NCI-H1105 treated with DMSO at 0.1 percent for 48 hours (cell line): Measurements from ENCODE around the gene HLCS.
"Not testable (repeated sequence)": the region's sequence is repeated elsewhere in the genome, so short reads cannot be mapped to it uniquely, and the experiment has no call there.

Source experiments
- DNase-seq: peaks from one replicate; lab custom pipeline; 2025; lab: John Stamatoyannopoulos, UW

HLCS gene

DNA sequence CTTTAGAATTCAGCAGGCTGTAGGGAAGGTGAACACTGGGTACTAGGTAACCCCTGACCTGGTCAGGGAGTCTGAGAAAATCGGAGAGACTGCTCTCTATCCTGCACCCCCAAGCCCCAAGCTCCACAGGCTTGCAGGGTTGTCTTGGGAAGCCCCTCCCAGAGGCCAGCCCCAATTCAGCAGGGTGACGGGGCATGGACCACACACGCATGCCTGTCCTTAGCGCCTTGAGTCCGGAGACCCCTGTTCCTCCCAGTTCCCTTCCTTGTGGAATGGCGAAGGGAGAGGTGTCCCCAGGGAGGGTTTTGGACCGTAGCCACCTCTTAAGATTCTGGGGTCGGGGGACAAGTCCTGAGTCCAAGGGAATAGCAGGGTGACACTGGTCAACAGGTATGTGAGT, 116.1 kb downstream of the HLCS start:
- no peak for DNase-seq

- no peak for DNase-seq
Measured at GRCh38 chr21:36849461-36850105, 116.9 kb downstream of the HLCS start.

- DNase-seq, result no peak
Measured at GRCh38 chr21:36848730-36849274, 117.7 kb downstream of the HLCS start.

GRCh38 chr21:36847189-36847588, 119.3 kb downstream of the HLCS start:
- no peak for DNase-seq

DNA sequence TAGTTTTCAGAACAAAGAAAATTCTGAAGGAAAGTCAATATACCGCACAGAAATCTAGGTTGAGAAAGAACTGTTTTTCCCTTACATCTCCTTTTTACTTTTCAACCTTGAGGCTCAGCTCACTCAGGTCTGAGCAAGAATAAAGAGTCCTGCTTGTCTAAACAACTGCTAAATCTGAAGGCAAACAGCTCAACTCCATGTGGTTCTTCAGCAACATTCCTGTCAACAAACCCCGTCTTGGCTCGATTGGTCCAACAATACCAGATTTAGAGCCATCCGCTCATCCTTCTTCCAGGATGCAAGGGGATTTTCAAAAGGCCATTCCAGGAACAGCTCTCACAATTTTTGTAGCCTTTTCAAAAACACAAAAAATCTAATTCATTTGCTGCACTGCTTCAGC, 119.8 kb downstream of the HLCS start:
- no peak for DNase-seq

GRCh38 chr21:36845790-36846189, 120.7 kb downstream of the HLCS start:
- DNase-seq, result no peak

GRCh38 chr21:36845070-36845469, 121.4 kb downstream of the HLCS start:
- DNase-seq, result no peak

GRCh38 chr21:36841866-36842265, 124.6 kb downstream of the HLCS start:
- no peak for DNase-seq

DNA sequence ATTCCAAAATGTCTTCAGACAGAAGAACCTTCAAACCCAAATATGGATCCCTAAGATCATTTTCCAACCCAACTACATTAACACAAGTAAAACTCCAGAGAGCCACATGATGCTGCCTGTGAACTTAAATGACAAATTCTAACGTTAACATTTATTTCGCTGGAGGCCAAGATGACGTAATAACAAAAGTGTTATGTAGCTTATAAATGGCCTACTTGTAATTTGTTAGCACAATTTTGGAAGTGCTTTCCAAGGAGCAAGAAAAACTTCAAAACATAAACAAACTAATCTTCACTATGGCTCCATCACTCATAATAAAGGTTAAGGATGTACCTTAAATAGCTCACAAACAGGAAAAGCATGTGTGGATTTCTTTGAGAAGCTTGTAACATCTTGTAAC, 126.7 kb downstream of the HLCS start:
- no peak for DNase-seq

DNA sequence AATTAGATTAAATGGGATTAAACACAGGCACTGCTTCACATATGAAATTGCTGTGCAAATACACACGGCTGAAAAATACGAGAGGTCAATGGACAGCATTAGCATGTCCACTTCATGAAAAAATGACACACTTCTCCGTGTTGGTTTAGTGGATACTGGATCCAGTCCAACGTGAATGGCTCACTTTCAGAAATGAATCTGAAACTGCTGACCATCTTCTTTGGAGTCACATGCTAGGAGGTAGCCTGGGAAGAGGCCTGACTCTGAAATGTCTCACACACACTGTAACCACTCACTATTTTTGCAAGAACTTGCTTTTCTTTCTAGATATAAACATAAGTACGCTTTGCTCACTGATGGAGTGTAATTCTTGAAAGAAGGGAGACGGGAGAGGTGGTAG, 127.3 kb downstream of the HLCS start:
- DNase-seq, result no peak

DNA sequence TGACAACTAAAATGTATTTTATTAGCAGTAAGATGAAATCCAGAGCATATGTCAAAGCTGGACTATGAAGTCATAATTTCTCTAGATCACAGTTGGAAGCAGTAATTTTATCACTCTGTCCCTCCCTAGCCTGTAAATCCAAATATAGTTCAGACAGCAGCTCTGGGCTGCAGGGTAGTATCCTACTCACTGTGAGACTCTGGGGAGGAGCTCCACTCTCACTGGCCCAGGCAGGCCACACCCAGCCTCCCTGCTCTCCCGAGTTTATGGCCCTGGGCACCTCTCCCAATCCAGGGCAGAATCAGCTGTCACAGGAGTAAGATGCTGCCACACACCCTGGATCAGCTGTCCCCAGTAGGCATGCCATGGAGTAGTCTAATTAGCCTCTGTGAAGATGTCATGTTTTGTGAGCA, 131.1 kb downstream of the HLCS start:
- DNase-seq, result peak; percentile 21

DNA sequence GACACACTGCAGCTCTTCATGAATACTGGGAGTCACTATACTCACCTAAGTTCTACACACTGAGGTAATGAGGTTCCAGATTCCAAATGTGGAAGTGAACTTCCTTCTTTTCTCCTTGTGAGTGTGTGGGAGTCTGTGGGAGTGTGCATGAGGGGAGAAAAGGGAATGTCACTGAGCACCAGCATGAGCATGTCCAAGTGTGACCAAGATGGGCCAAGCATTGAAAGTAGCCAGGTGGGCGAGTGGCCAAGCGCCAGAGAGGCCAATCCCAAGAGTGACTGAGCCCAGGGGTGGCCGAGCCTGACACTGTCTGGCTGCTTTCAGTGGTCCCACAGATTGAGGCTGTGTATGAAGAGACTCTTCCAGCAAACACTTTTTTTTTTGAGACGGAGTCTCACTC, 132.3 kb downstream of the HLCS start:
- no peak for DNase-seq

GRCh38 chr21:36830100-36830499, 136.4 kb downstream of the HLCS start:
- DNase-seq, result no peak

GRCh38 chr21:36828891-36829515, 137.5 kb downstream of the HLCS start:
- no peak for DNase-seq

DNA sequence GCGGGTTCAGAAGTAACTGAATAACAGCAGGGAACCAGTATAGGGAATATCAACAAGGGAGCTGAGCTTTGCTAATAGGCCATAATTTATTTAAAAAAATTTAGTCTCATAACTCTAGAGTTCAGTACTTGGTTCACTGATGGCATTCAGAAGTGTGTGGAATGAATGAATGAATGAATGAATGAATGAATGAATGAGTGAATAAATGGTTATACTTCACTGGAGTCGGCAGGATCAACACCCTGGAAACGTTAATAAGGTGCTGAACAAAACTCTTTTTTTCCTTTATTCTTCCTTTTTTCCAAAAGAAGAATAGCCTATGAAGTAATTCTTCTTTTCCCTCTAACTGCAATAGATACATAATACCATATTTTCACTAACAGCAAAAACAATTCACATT, 138.3 kb downstream of the HLCS start:
- no peak for DNase-seq

DNA sequence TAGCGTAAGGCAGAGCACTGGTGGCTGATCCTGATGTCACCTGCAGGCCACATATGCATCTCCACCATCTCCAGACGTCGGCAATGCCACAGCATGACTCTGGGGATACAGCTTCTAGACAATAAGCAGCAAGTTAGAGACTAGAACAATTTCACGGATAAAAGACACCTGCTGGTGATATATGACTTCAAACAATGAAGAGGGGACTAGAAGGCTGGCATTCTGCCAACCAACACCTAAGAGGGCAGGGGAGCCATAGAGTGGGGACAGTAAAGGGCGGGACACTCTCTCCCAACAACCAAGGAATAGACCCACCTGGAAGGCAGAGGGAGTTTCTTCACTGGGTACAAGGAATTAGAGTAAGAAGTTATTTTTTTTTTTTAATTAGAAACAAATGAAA, 140.8 kb downstream of the HLCS start:
- peak; percentile 74 for DNase-seq

- DNase-seq, result no peak
Measured at GRCh38 chr21:36821032-36821299, 145.5 kb downstream of the HLCS start.

DNA sequence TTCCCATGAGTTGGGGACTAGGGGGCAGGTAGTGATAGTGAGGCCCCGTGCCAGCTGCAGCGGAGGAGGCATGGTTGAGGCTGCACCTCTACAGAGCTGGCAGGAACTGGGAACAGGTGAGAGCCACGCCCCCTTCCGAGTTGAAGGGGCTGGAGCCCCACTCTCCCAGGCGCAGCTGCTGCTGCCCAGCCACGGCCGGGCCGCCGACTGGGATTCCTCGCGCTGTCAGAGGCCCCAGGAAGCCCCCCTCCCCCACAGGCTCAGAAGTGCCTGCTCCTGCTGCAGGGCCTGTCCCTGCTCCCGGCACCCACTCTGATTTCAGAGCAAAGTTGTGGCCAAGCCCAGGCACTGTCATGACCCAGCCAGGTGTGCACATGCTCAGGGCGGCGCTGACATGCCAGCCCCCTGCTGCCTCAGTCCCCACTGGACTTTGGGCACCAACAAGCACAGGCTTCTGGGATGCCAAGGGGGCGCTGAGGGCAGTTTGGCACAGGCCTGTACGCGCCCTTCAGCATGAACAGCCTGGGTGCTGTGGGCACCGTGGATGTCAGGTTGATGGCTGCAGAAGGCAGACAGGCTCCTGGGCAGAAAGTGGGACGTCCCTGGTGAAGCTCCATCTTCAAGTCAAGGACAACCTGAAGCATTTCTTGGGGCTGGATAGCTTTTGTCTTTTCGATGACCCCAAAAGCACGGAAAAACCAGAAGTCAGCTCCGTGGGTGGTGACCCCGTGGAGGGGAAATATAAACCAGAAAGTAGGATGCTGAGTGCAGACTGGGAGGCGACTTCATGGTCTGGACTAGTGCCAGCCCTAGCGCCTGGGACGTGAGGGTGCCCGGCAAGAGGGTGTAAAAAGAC, 146.1 kb downstream of the HLCS start:
- peak; percentile 77 for DNase-seq

DNA sequence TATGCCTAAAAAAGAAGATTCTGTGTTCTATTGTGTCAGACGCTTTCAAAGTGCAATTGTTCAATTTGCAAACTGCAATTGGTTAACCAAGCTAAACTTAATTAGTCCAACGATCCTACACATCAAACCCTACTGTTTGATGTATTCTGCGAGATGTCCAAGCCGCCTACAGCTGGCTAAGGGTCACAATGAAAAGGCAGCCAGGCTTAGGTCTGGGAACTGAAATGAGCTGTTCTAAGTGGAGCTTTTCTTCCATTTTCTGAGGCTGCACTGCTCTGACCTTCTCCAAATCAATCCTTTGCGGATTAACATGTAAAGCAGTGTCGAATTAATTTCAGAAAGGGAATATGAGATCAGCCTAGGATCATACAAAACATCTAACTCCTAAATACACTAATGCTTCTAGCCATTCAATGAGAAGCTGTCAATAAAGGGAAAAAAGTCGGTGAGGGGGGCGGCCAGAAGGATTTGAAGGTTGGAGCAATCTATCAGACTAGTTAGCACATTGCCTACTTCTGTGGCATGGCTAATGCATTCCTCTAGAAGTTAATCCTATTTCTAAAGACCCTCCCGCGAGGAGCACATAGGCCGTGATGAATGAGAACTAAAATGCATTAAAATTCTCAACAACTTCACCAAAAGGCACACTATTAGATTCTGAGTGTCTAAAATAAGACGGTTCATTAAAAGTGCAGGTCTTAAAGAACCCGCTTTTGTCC, 148.6 kb downstream of the HLCS start:
- no peak for DNase-seq

DNA sequence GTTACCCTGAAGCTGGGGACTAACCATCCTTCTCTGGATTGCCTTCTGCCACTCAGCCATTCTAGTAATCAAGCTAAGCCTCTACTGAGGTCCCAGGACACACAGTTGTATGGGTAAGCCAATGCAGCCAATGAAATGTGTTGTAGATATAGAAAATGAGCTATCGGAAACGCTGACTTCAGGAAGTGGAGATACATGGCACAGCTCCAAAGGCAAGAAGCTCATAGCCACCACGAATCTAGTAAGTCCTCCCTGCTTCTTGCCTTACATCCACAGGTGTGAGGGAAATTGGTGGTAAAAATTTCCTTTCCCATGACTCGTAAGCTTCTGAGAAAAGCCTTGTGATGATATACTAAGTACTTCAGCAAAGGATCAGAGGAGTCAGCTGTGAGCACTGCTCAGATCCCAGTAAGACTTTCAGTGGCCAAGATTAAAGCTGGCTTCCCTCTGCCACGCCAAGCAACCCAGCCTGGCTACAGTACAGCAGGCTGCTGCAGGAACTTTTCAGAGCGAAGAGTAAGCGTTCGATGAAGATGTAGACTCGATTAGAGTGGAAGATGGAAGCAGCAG, 149.8 kb downstream of the HLCS start:
- DNase-seq, result no peak

DNA sequence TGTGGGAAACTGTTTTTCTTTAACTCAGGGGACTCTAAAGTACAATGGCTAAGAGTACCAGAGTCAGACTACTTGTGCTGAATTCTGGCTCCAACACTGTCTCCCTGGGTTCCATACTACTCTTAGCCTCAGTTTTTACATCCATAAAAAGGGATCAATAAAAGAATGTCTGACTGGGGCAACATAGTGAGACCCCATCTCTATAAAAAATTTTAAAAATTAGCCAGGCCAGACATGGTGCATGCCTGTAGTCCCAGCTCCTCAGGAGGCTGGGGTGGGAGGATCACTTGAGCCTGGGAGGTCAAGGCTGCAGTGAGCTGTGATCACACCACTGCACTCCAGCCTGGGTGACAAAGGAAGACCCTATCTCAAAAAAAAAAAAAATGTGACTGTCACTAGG, 150.4 kb downstream of the HLCS start:
- not testable (repeated sequence) for DNase-seq

- DNase-seq, result no peak
Measured at GRCh38 chr21:36815284-36815683, 151.2 kb downstream of the HLCS start.
